Spleen (tissue), 11 donors: ENCODE measurements around the gene SGPP1. TPM values are rescaled to one million over a fixed set of nuclear protein-coding genes. Genes with fewer than 3 reads are reported as not detected.

Experiments
- DNase-seq: peaks from one replicate; pipeline ENCODE4 v3.0.0-alpha.2; 2020
- H3K27ac ChIP-seq, 8 donors: fragments of 200-600 bp; sonication (generic) in 7 of 8; 1 replicate in 4 of 8; 2 replicates in 4 of 8; pipeline versions ENCODE4 v1.5.0 to v1.8.0; 2016 to 2021; ENCODE audit warnings: inconsistent platforms in 4 of 8, mild to moderate bottlenecking in 4 of 8, moderate library complexity in 1 of 8
- H3K27me3 ChIP-seq, 7 donors: fragments of 200-600 bp; sonication (generic) in 6 of 7; replicated peaks in 1 of 7; 1 replicate in 4 of 7; 2 replicates in 3 of 7; pipeline versions ENCODE4 v1.5.0 to v1.8.0; 2016 to 2021; ENCODE audit warnings: inconsistent platforms in 3 of 7, mild to moderate bottlenecking in 1 of 7
- H3K36me3 ChIP-seq, 6 donors: fragments of 200-600 bp; sonication (generic) in 5 of 6; 1 replicate in 4 of 6; 2 replicates in 2 of 6; pipeline versions ENCODE4 v1.5.0 to v1.8.0; 2016 to 2021; ENCODE audit warnings: inconsistent platforms in 2 of 6
- H3K4me1 ChIP-seq, 6 donors: fragments of 200-600 bp; sonication (generic) in 5 of 6; 1 replicate in 3 of 6; 2 replicates in 3 of 6; pipeline versions ENCODE4 v1.5.0 to v1.8.0; 2016 to 2021; ENCODE audit warnings: inconsistent platforms in 3 of 6
- H3K4me3 ChIP-seq, 8 donors: fragments of 200-600 bp; sonication (generic) in 7 of 8; 1 replicate in 4 of 8; 2 replicates in 4 of 8; pipeline versions ENCODE4 v1.5.0 to v1.8.0; 2016 to 2021; ENCODE audit warnings: inconsistent platforms in 4 of 8, mild to moderate bottlenecking in 4 of 8, moderate library complexity in 2 of 8
- H3K9me3 ChIP-seq, 8 donors: fragments of 200-600 bp; sonication (generic) in 7 of 8; 1 replicate in 4 of 8; 2 replicates in 4 of 8; pipeline versions ENCODE4 v1.5.0 to v1.8.0; 2016 to 2021; ENCODE audit warnings: inconsistent platforms in 4 of 8
- POLR2A ChIP-seq, 3 donors: fragments of 450-650 bp; IDR thresholded peaks; one replicate each; pipeline ENCODE4 v1.5.1; 2017; ENCODE audit warnings: antibody characterized with exemption in 3 of 3, mild to moderate bottlenecking in 1 of 3
- POLR2AphosphoS5 ChIP-seq, 3 donors: sonication (generic); formaldehyde crosslinking; IDR thresholded peaks; one replicate each; pipeline ENCODE4 v1.5.1; 2017; ENCODE audit warnings: antibody characterized with exemption in 3 of 3
- WGBS, 5 donors: extraction: QIAGEN DNeasy Blood & Tissue Kit in 3 of 5; methylation state at CpG; one replicate each; pipeline versions ENCODE4 v1.1.5 to v1.1.7; 2013 to 2018; 5-methylcytosine and 5-hydroxymethylcytosine counted together
- intact Hi-C: fragments of 100-400 bp; cut with DNase I; formaldehyde crosslinking; loops from one replicate; pipeline ENCODE4 v1.15.0; 2023; ENCODE audit warnings: low total_unique reads
- polyA plus RNA-seq, 3 donors: library from polyadenylated mRNA; stranded (reverse); fragments of 200-250 nt; gene quantifications; one replicate each; pipeline ENCODE4 v1.2.1, GENCODE V29; 2013
- total RNA-seq, 7 donors: library from RNA; depleted of rRNA in 3 of 7; stranded (reverse); fragments of >200 nt in 3 of 7; fragmentation: NEBNext Ultra II Directional in 4 of 7; extraction: Animal tissue kit (Norgen Biotek cat#: 25700) in 4 of 7; gene quantifications; one replicate each; pipeline versions ENCODE4 v1.1.0 to v1.2.1, GENCODE V29; 2016 to 2021
- TF ChIP-seq, protein P1 (sequence below), 11 experiments: fragments of 200-600 bp in 7 of 11; fragments of 450-650 bp in 4 of 11; sonication (generic) in 4 of 11; IDR thresholded peaks in 8 of 11; conservative IDR thresholded peaks in 3 of 11; 1 replicate in 7 of 11; 2 replicates in 4 of 11; pipeline versions ENCODE4 v1.4.0 to v1.8.0; 2016 to 2021; ENCODE audit warnings: antibody characterized with exemption in 11 of 11, inconsistent platforms in 4 of 11, mild to moderate bottlenecking in 1 of 11
- donor health status: healthy with polysubstance abuse.
- donor health status: DM: no; HTN: no; CAD: no; lungs with moderate emphysema.
- donor health status: DM: no; HTN: no; CAD: no.
- donor health status: Bipolar disorder and iron deficiency.
- donor health status: healthy.
- donor health status: DM: no; HTN: no; CAD: no.
- donor health status: DM: yes; HTN: yes; CAD: no.

Gene SGPP1
- total and polyA plus RNA-seq, 10 donors: 18.5 to 36.1 (median 27.4) TPM

DNA sequence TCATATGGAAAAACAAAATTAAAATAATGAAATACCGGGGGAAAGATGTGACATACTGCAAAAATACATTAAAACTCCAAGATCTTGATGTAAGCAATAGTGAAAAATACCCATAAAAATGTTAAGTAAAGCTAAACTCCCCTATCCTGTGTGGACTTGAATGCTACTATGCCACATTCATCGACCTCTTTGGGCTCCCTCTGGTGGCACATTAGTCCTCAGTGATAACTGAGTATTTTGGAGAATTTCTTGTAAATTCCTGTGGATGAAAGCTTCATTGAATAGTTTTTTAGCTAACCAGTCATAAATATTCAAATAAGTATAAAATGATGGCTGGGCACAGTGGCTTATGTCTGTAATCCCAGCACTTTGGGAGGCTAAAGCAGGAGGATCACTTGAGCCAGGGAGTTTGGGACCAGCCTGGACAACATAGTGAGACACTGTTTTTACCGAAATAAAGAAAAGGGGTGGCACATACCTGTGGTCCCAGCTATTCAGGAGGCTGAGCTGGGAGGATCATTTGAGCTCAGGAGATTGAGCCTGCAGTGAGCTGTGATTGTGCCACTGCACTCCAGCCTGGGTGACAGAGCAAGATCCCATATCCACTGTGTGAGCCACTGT lies 42.4 kb upstream of the SGPP1 start:
- H3K4me3 ChIP-seq: no peak overlapping the region
- no peak for DNase-seq
- no peak overlapping the region for H3K27ac ChIP-seq
- no peak for TF ChIP-seq POLR2AphosphoS5 (IDR thresholded peaks at IDR 0.05)
- TF ChIP-seq, protein P1, sequence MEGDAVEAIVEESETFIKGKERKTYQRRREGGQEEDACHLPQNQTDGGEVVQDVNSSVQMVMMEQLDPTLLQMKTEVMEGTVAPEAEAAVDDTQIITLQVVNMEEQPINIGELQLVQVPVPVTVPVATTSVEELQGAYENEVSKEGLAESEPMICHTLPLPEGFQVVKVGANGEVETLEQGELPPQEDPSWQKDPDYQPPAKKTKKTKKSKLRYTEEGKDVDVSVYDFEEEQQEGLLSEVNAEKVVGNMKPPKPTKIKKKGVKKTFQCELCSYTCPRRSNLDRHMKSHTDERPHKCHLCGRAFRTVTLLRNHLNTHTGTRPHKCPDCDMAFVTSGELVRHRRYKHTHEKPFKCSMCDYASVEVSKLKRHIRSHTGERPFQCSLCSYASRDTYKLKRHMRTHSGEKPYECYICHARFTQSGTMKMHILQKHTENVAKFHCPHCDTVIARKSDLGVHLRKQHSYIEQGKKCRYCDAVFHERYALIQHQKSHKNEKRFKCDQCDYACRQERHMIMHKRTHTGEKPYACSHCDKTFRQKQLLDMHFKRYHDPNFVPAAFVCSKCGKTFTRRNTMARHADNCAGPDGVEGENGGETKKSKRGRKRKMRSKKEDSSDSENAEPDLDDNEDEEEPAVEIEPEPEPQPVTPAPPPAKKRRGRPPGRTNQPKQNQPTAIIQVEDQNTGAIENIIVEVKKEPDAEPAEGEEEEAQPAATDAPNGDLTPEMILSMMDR (IDR thresholded peaks at IDR 0.05 in 8 of 11, conservative IDR thresholded peaks at IDR 0.05 in 3 of 11): peak; percentile 41 to 71 (median 63)
- no peak for TF ChIP-seq POLR2A (IDR thresholded peaks at IDR 0.05)
- no peaks in the 10 kb centered on the region for H3K9me3 ChIP-seq
- WGBS, 5 donors: 47 to 59% (median 55%) methylated on average over 3 of the region's 3 CpGs
- H3K27me3 ChIP-seq: no peaks in the 10 kb centered on the region
- intact Hi-C loops: no loop called here
- H3K36me3 ChIP-seq: no peaks in the 10 kb centered on the region
- H3K4me1 ChIP-seq: peaks cover 0 to 18% (median 0%) of the 10 kb centered on the region in 6 donors

DNA sequence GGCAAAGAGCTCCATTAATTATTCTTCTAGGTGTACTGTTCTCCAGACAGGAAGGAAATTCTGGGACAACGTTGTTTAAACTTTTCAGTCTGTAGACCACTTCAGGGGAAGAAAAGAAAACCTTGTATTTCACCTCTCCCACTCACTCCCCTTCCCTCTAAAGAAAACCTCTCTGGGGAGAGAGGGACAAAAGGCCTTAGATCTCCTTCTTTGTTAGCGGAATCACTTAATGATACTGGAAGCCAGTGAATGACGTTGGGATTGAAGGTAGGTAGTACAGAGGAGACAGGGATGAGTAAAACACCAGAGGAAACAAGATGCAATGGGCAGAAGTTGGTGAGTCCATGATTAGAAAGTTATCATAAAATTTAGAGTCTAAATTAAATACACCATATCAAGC lies 38.7 kb upstream of the SGPP1 start:
- H3K4me3 ChIP-seq: no peak overlapping the region
- H3K27me3 ChIP-seq: no peaks in the 10 kb centered on the region
- WGBS, 5 donors: 58 to 68% (median 60%) methylated on average over 3 of the region's 3 CpGs
- DNase-seq: no peak
- intact Hi-C loops: loop anchor here (10.0 kb wide), 2 partner anchors 132 to 372 kb away; no protein-coding TSS in a partner anchor
- H3K36me3 ChIP-seq: no peaks in the 10 kb centered on the region
- no peaks in the 10 kb centered on the region for H3K9me3 ChIP-seq
- TF ChIP-seq, protein P1 (IDR thresholded peaks at IDR 0.05 in 8 of 11, conservative IDR thresholded peaks at IDR 0.05 in 3 of 11): no peak
- no peak for TF ChIP-seq POLR2AphosphoS5 (IDR thresholded peaks at IDR 0.05)
- TF ChIP-seq POLR2A (IDR thresholded peaks at IDR 0.05): no peak
- no peak overlapping the region for H3K27ac ChIP-seq
- H3K4me1 ChIP-seq: peaks cover 0 to 18% (median 0%) of the 10 kb centered on the region in 6 donors

DNA sequence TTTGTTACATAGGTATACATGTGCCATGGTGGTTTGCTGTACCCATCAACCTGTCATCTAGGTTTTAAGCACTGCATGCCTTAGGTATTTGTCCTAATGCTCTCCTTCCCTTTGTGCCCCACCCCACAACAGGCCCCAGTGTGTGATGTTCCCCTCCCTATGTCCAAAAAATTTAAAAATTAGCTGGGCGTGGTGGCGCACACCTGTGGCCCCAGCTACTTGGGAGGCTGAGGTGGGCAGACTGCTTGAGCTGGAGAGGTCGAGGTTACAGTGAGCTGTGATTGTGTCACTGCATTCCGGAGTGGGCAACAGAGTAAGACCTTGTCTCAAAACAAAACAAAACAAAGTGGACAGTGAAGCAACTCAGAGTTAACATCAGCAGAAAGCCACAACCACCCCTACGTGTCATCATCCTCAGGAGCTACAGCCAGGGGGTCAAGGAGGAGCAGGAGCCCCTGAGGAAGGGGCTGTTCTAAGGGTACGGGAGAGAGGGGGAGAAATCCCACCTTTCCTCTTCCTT lies 36.8 kb upstream of the SGPP1 start:
- no peaks in the 10 kb centered on the region for H3K27me3 ChIP-seq
- intact Hi-C loops: loop anchor here (10.0 kb wide), 2 partner anchors 130 to 370 kb away; no protein-coding TSS in a partner anchor
- TF ChIP-seq, protein P1 (IDR thresholded peaks at IDR 0.05 in 8 of 11, conservative IDR thresholded peaks at IDR 0.05 in 3 of 11): no peak
- TF ChIP-seq POLR2AphosphoS5 (IDR thresholded peaks at IDR 0.05): no peak
- no peak for TF ChIP-seq POLR2A (IDR thresholded peaks at IDR 0.05)
- H3K27ac ChIP-seq: no peak overlapping the region
- 83 to 94% (median 88%) methylated on average over 6 of the region's 6 CpGs for WGBS, 5 donors
- peaks cover 0 to 25% (median 7%) of the 10 kb centered on the region in 6 donors for H3K4me1 ChIP-seq
- H3K4me3 ChIP-seq: no peak overlapping the region
- no peaks in the 10 kb centered on the region for H3K36me3 ChIP-seq
- no peak for DNase-seq
- H3K9me3 ChIP-seq: no peaks in the 10 kb centered on the region

DNA sequence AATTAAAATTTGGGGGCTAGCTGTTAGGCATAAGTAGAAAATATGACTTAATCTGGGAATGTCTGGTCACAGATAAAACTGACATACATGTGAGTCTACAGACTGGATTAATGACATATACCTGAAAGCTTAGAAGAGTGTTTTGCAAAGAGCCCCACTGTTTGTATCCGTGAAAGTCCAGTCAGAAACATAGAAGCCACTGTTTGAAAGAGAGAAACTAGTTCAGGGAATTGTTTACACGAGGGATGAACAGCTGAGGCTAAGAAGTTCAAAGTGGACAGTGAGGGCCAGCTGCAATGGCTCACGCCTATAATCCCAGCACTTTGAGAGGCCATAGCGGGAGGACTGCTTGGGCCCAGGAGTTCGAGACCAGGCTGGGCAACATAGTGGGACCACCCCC lies 36.2 kb upstream of the SGPP1 start:
- Histone ChIP-seq H3K4me1 (peaks cover 0 to 25% (median 12%) of the 10 kb centered on the region in 6 donors), H3K9me3 (no peaks in the 10 kb centered on the region), H3K36me3 (no peaks in the 10 kb centered on the region), H3K27ac (no peak overlapping the region), H3K4me3 (no peak overlapping the region), H3K27me3 (no peaks in the 10 kb centered on the region)
- intact Hi-C loops: loop anchor here (10.0 kb wide), 2 partner anchors 129 to 369 kb away; no protein-coding TSS in a partner anchor
- 77 to 90% (median 79%) methylated on average over 5 of the region's 5 CpGs for WGBS, 5 donors
- DNase-seq: no peak
- TF ChIP-seq, protein P1 (IDR thresholded peaks at IDR 0.05 in 8 of 11, conservative IDR thresholded peaks at IDR 0.05 in 3 of 11): no peak
- no peak for TF ChIP-seq POLR2A (IDR thresholded peaks at IDR 0.05)
